ENCODE data around the gene PLEKHG4B. TPM values are rescaled to one million over a fixed set of nuclear protein-coding genes. Genes with fewer than 3 reads are reported as not detected.

Gene PLEKHG4B
- total RNA-seq, 1 experiment from 2014 or later = 44.3 TPM

DNA sequence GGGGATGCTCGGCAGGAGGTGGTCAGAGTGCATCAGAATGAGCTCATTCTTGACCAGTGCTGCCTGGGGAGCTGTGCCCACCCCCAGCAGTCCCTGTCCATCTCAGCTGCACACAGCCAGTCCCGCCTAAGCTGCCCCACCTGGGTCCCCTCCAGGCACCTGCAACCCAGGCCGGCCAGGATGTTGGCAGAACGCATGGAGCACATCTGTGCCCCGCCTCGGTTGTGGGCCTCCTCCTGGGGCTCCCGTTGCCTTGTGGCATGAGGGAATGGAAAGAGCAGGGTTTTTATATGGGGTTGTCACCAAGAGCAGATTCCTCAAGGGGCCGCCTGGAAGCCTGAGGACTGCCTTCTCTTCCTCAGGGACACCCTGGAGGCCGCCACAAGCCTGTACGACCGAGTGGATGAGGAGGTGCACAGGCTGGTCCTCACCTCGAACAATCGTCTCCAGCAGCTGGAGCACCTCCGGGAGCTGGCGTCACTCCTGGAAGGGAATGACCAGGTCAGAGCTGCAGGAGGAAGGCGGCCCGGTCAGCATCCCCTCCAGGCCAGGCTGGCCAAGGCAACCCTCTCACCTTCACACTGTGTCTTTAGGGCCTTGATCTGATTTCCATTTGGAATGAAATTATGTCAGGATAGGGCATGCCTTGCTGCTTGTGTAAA, 64.6 kb downstream of the PLEKHG4B start:
- no peak for TF ChIP-seq CTCF (conservative IDR thresholded peaks at IDR 0.05)
- Histone ChIP-seq H3K18ac (ENCODE audit: insufficient read length, low read depth, low read length) (no peak overlapping the region), H3K14ac (ENCODE audit: insufficient read depth, low read length) (no peak overlapping the region), H4K91ac (ENCODE audit: insufficient read length, low read depth, low read length) (no peak overlapping the region), H4K20me1 (ENCODE audit: control insufficient read depth, insufficient read depth, insufficient read length) (no peaks in the 10 kb centered on the region), H3K23me2 (ENCODE audit: insufficient read length, low read depth, low read length, poor library complexity, severe bottlenecking) (no peaks in the 10 kb centered on the region), H2BK5ac (ENCODE audit: insufficient read length, low read length) (no peak overlapping the region), H3K4me2 (ENCODE audit: insufficient read depth, insufficient read length, low read length) (no peak overlapping the region), H2AFZ (ENCODE audit: low read length) (no peak overlapping the region), H2BK120ac (ENCODE audit: low read depth, low read length, poor library complexity, severe bottlenecking) (no peak overlapping the region), H3K79me1 (ENCODE audit: insufficient read depth, low read depth, low read length, poor library complexity, severe bottlenecking) (no peaks in the 10 kb centered on the region), H4K5ac (ENCODE audit: insufficient read length, low read depth, low read length) (no peak overlapping the region), H3K9ac (ENCODE audit: extremely low read depth, insufficient read length, low read length) (no peak overlapping the region), H3K56ac (ENCODE audit: insufficient read length, low read depth, low read length) (no peak overlapping the region), H3K4me1 (ENCODE audit: insufficient read depth, low read length) (no peaks in the 10 kb centered on the region), H4K8ac (replicated peaks; ENCODE audit: insufficient read length, low read depth, low read length) (no peak overlapping the region), H3K27ac (ENCODE audit: insufficient read length, low read depth, low read length) (no peak overlapping the region), H2BK15ac (ENCODE audit: low read depth, low read length) (no peak overlapping the region), H2AK5ac (ENCODE audit: insufficient read length, low read length) (no peak overlapping the region), H2BK20ac (ENCODE audit: low read depth, low read length, poor library complexity, severe bottlenecking) (no peak overlapping the region), H3K23ac (ENCODE audit: insufficient read length, low read depth, low read length) (no peak overlapping the region), H2BK12ac (ENCODE audit: insufficient read length, low read depth, low read length) (no peak overlapping the region), H3K9me3 (ENCODE audit: control insufficient read depth, low read depth, low read length) (no peaks in the 10 kb centered on the region), H3K27me3 (ENCODE audit: insufficient read depth, low read length) (no peaks in the 10 kb centered on the region), H3K79me2 (ENCODE audit: insufficient read depth, low read length) (no peaks in the 10 kb centered on the region), H3K4ac (ENCODE audit: low read depth, low read length) (no peak overlapping the region), H3T11ph (ENCODE audit: low read length) (no peak overlapping the region)
- H3K4me1 Mint-ChIP-seq = peaks cover 11 to 19% of the 10 kb centered on the region in 2 experiments
- DNase-seq = peak; percentile 24
- H3K27me3 Mint-ChIP-seq (ENCODE audit: low read depth) = no peaks in the 10 kb centered on the region; the same call in 1 of the 2 replicates
- H3K4me3 Mint-ChIP-seq = no peak overlapping the region
- H3K36me3 Mint-ChIP-seq (ENCODE audit: insufficient read depth in 1 of 3, low read depth in 3 of 3) = peaks cover 27 to 90% (median 85%) of the 10 kb centered on the region in 3 experiments; a peak in 6 of 7 replicates
- H3K27ac Mint-ChIP-seq = peak overlapping the region in 1 of 3 experiments; percentile 53; a peak in 2 of 7 replicates
- no peaks in the 10 kb centered on the region for H3K9me3 Mint-ChIP-seq
- no CpG with 5 or more reads among the region's 17 CpGs for WGBS (ENCODE audit: extremely low coverage, insufficient read length, low lambda C conversion rate)

Measured in H9 (cell line).